Transverse colon (tissue), 3 donors: ENCODE results near the gene HSPA1A.

ENCODE experiments used
- POLR2A ChIP-seq: fragments of 450-650 bp; IDR thresholded peaks from one replicate; pipeline ENCODE4 v1.6.1; 2016; ENCODE audit warnings: antibody characterized with exemption, mild to moderate bottlenecking, moderate library complexity
- TF ChIP-seq, protein P1 (sequence below), 5 experiments: fragments of 200-600 bp in 3 of 5; fragments of 450-650 bp in 2 of 5; sonication (generic) in 3 of 5; IDR thresholded peaks; 1 replicate in 2 of 5; 2 replicates in 3 of 5; pipeline ENCODE4 v1.5.1; 2016 to 2017; ENCODE audit warnings: antibody characterized with exemption in 5 of 5, inconsistent platforms in 3 of 5, mild to moderate bottlenecking in 2 of 5, moderate library complexity in 1 of 5

DNA sequence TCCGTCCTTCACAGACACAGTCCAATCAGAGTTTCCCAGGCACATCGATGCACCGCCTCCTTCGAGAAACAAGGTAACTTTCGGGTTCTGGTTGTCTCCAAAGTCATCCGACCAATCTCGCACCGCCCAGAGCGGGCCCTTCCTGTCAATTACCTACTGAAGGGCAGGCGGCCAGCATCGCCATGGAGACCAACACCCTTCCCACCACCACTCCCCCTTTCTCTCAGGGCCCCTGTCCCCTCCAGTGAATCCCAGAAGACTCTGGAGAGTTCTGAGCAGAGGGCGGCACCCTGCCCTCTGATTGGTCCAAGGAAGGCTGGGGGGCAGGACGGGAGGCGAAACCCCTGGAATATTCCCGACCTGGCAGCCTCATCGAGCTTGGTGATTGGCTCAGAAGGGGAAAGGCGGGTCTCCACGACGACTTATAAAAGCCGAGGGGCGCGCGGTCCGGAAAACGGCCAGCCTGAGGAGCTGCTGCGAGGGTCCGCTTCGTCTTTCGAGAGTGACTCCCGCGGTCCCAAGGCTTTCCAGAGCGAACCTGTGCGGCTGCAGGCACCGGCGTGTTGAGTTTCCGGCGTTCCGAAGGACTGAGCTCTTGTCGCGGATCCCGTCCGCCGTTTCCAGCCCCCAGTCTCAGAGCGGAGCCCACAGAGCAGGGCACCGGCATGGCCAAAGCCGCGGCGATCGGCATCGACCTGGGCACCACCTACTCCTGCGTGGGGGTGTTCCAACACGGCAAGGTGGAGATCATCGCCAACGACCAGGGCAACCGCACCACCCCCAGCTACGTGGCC is 12.1 kb downstream of the HSPA1A start, which contains the start of gene HSPA1B:
- TF ChIP-seq POLR2A = peak; percentile 100
- TF ChIP-seq, protein P1, sequence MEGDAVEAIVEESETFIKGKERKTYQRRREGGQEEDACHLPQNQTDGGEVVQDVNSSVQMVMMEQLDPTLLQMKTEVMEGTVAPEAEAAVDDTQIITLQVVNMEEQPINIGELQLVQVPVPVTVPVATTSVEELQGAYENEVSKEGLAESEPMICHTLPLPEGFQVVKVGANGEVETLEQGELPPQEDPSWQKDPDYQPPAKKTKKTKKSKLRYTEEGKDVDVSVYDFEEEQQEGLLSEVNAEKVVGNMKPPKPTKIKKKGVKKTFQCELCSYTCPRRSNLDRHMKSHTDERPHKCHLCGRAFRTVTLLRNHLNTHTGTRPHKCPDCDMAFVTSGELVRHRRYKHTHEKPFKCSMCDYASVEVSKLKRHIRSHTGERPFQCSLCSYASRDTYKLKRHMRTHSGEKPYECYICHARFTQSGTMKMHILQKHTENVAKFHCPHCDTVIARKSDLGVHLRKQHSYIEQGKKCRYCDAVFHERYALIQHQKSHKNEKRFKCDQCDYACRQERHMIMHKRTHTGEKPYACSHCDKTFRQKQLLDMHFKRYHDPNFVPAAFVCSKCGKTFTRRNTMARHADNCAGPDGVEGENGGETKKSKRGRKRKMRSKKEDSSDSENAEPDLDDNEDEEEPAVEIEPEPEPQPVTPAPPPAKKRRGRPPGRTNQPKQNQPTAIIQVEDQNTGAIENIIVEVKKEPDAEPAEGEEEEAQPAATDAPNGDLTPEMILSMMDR (IDR thresholded peaks at IDR 0.05) = peak in 1 of 5 experiments; percentile 25
